ENCODE measurements around the gene NRN1L. TPM values are rescaled to one million over a fixed set of nuclear protein-coding genes. Genes with fewer than 3 reads are reported as not detected.

Gene NRN1L
- total RNA-seq, 1 experiment from 2014 or later = 1.1 TPM

DNA sequence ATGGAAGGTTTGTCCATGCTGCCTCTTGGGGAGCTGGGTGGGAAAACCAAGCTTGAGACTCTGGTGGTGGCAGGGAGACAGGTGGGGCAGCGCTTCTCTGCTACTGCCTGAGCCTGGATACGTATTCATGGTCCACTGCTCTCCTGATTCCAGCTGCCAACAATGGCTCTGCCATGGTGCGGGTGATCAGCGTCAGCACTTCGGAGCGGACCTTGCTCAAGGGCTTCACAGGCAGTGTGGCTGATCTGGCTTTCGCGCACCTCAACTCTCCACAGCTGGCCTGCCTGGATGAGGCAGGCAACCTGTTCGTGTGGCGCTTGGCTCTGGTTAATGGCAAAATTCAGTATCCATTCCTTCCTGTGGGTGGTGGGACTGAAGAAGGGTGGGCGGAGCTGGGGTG, 7.6 kb upstream of the NRN1L start:
- POLR2A ChIA-PET = no interaction called here
- intact Hi-C loops (cut with micrococcal nuclease; ENCODE audit: unreplicated experiment) = no loop called here

GRCh38 chr16:67878232-67878631, 6.5 kb upstream of the NRN1L start:
- ATAC-seq (no peak), DNase-seq (ENCODE audit: low read depth, low spot score) (no peak)
- TF ChIP-seq, protein P1, sequence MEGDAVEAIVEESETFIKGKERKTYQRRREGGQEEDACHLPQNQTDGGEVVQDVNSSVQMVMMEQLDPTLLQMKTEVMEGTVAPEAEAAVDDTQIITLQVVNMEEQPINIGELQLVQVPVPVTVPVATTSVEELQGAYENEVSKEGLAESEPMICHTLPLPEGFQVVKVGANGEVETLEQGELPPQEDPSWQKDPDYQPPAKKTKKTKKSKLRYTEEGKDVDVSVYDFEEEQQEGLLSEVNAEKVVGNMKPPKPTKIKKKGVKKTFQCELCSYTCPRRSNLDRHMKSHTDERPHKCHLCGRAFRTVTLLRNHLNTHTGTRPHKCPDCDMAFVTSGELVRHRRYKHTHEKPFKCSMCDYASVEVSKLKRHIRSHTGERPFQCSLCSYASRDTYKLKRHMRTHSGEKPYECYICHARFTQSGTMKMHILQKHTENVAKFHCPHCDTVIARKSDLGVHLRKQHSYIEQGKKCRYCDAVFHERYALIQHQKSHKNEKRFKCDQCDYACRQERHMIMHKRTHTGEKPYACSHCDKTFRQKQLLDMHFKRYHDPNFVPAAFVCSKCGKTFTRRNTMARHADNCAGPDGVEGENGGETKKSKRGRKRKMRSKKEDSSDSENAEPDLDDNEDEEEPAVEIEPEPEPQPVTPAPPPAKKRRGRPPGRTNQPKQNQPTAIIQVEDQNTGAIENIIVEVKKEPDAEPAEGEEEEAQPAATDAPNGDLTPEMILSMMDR (IDR thresholded peaks at IDR 0.05) = no peak
- TF ChIP-seq TCF7L2 (IDR thresholded peaks at IDR 0.05; ENCODE audit: low read depth, low read length) (no peak), REST (IDR thresholded peaks at IDR 0.05; ENCODE audit: insufficient read depth in 1 of 2, low read depth in 2 of 2, low read length in 1 of 2) (no peak), POLR2AphosphoS5 (IDR thresholded peaks at IDR 0.05; ENCODE audit: low read depth, low read length) (no peak), SIN3A (IDR thresholded peaks at IDR 0.05; ENCODE audit: borderline replicate concordance, insufficient read depth, low read depth, low read length) (no peak)
- H3K27me3 ChIP-seq (ENCODE audit: control insufficient read depth, insufficient read depth, low read length) = no peaks in the 10 kb centered on the region
- H3K27ac ChIP-seq (ENCODE audit: low read length) = no peak overlapping the region
- no TSS peak for BruUV-seq (replicated peaks)
- ChIA-PET CTCF (no interaction called here), POLR2A (no interaction called here)
- peaks cover 11% of the 10 kb centered on the region for H3K4me1 ChIP-seq (ENCODE audit: control insufficient read depth, insufficient read depth, low read length)
- intact Hi-C loops (cut with micrococcal nuclease; ENCODE audit: unreplicated experiment) (no loop called here), in situ Hi-C loops (cut with HindIII; ENCODE audit: low pct_unique_long_range_greater_than_20kb, low sequenced_read_pairs) (no loop called here)
- no peaks in the 10 kb centered on the region for H3K9me3 ChIP-seq (ENCODE audit: control insufficient read depth, insufficient read depth, low read depth, low read length)
- H3K36me3 ChIP-seq (ENCODE audit: control insufficient read depth, insufficient read depth, low read length) = no peaks in the 10 kb centered on the region; the same call in none of the 2 replicates
- H3K4me3 ChIP-seq (ENCODE audit: low read depth in 2 of 2, low read length in 2 of 2) = no peak overlapping the region

More for the DNA sequence above, 7.6 kb upstream of the NRN1L start:
- TF ChIP-seq REST (IDR thresholded peaks at IDR 0.05; ENCODE audit: insufficient read depth in 1 of 2, low read depth in 2 of 2, low read length in 1 of 2) (no peak), POLR2AphosphoS5 (IDR thresholded peaks at IDR 0.05; ENCODE audit: low read depth, low read length) (no peak), TCF7L2 (IDR thresholded peaks at IDR 0.05; ENCODE audit: low read depth, low read length) (no peak), SIN3A (IDR thresholded peaks at IDR 0.05; ENCODE audit: borderline replicate concordance, insufficient read depth, low read depth, low read length) (no peak)
- TF ChIP-seq, protein P1 (IDR thresholded peaks at IDR 0.05) = no peak
- Histone ChIP-seq H3K27ac (ENCODE audit: low read length) (no peak overlapping the region), H3K9me3 (ENCODE audit: control insufficient read depth, insufficient read depth, low read depth, low read length) (no peaks in the 10 kb centered on the region), H3K4me1 (ENCODE audit: control insufficient read depth, insufficient read depth, low read length) (peaks cover 17% of the 10 kb centered on the region), H3K36me3 (ENCODE audit: control insufficient read depth, insufficient read depth, low read length) (no peaks in the 10 kb centered on the region; the same call in none of the 2 replicates), H3K4me3 (ENCODE audit: low read depth in 2 of 2, low read length in 2 of 2) (no peak overlapping the region), H3K27me3 (ENCODE audit: control insufficient read depth, insufficient read depth, low read length) (no peaks in the 10 kb centered on the region)
- in situ Hi-C loops (cut with HindIII; ENCODE audit: low pct_unique_long_range_greater_than_20kb, low sequenced_read_pairs) = no loop called here
- DNase-seq (ENCODE audit: low read depth, low spot score) = no peak
- ATAC-seq = no peak
- BruUV-seq (replicated peaks) = no TSS peak
- CTCF ChIA-PET = interaction anchor here (0.6 kb wide), 1 partner anchor 11 kb away, joined by 6 read pairs; no protein-coding TSS in a partner anchor

All from Panc1 (cell line).